Spleen (tissue), 11 donors: ENCODE results near the gene KIF5B. TPM values are rescaled to one million over a fixed set of nuclear protein-coding genes. Genes with fewer than 3 reads are reported as not detected.

Experiments
- DNase-seq: peaks from one replicate; pipeline ENCODE4 v3.0.0-alpha.2; 2020
- H3K27ac ChIP-seq, 8 donors: fragments of 200-600 bp; sonication (generic) in 7 of 8; 1 replicate in 4 of 8; 2 replicates in 4 of 8; pipeline versions ENCODE4 v1.5.0 to v1.8.0; 2016 to 2021; ENCODE audit warnings: inconsistent platforms in 4 of 8, mild to moderate bottlenecking in 4 of 8, moderate library complexity in 1 of 8
- H3K27me3 ChIP-seq, 7 donors: fragments of 200-600 bp; sonication (generic) in 6 of 7; replicated peaks in 1 of 7; 1 replicate in 4 of 7; 2 replicates in 3 of 7; pipeline versions ENCODE4 v1.5.0 to v1.8.0; 2016 to 2021; ENCODE audit warnings: inconsistent platforms in 3 of 7, mild to moderate bottlenecking in 1 of 7
- H3K36me3 ChIP-seq, 6 donors: fragments of 200-600 bp; sonication (generic) in 5 of 6; 1 replicate in 4 of 6; 2 replicates in 2 of 6; pipeline versions ENCODE4 v1.5.0 to v1.8.0; 2016 to 2021; ENCODE audit warnings: inconsistent platforms in 2 of 6
- H3K4me1 ChIP-seq, 6 donors: fragments of 200-600 bp; sonication (generic) in 5 of 6; 1 replicate in 3 of 6; 2 replicates in 3 of 6; pipeline versions ENCODE4 v1.5.0 to v1.8.0; 2016 to 2021; ENCODE audit warnings: inconsistent platforms in 3 of 6
- H3K4me3 ChIP-seq, 8 donors: fragments of 200-600 bp; sonication (generic) in 7 of 8; 1 replicate in 4 of 8; 2 replicates in 4 of 8; pipeline versions ENCODE4 v1.5.0 to v1.8.0; 2016 to 2021; ENCODE audit warnings: inconsistent platforms in 4 of 8, mild to moderate bottlenecking in 4 of 8, moderate library complexity in 2 of 8
- H3K9me3 ChIP-seq, 8 donors: fragments of 200-600 bp; sonication (generic) in 7 of 8; 1 replicate in 4 of 8; 2 replicates in 4 of 8; pipeline versions ENCODE4 v1.5.0 to v1.8.0; 2016 to 2021; ENCODE audit warnings: inconsistent platforms in 4 of 8
- CTCF ChIP-seq, 11 experiments: fragments of 200-600 bp in 7 of 11; fragments of 450-650 bp in 4 of 11; sonication (generic) in 4 of 11; IDR thresholded peaks in 8 of 11; conservative IDR thresholded peaks in 3 of 11; 1 replicate in 7 of 11; 2 replicates in 4 of 11; pipeline versions ENCODE4 v1.4.0 to v1.8.0; 2016 to 2021; ENCODE audit warnings: antibody characterized with exemption in 11 of 11, inconsistent platforms in 4 of 11, mild to moderate bottlenecking in 1 of 11
- POLR2A ChIP-seq, 3 donors: fragments of 450-650 bp; IDR thresholded peaks; one replicate each; pipeline ENCODE4 v1.5.1; 2017; ENCODE audit warnings: antibody characterized with exemption in 3 of 3, mild to moderate bottlenecking in 1 of 3
- POLR2AphosphoS5 ChIP-seq, 3 donors: sonication (generic); formaldehyde crosslinking; IDR thresholded peaks; one replicate each; pipeline ENCODE4 v1.5.1; 2017; ENCODE audit warnings: antibody characterized with exemption in 3 of 3
- WGBS, 5 donors: extraction: QIAGEN DNeasy Blood & Tissue Kit in 3 of 5; methylation state at CpG; one replicate each; pipeline versions ENCODE4 v1.1.5 to v1.1.7; 2013 to 2018; 5-methylcytosine and 5-hydroxymethylcytosine counted together
- intact Hi-C: fragments of 100-400 bp; cut with DNase I; formaldehyde crosslinking; loops from one replicate; pipeline ENCODE4 v1.15.0; 2023; ENCODE audit warnings: low total_unique reads
- polyA plus RNA-seq, 3 donors: library from polyadenylated mRNA; stranded (reverse); fragments of 200-250 nt; gene quantifications; one replicate each; pipeline ENCODE4 v1.2.1, GENCODE V29; 2013
- small RNA-seq, 4 donors: library from RNA; depleted of rRNA; stranded (forward); fragments of <200 nt; gene quantifications; one replicate each; pipeline ENCODE3, GENCODE V24; 2016
- total RNA-seq, 7 donors: library from RNA; depleted of rRNA in 3 of 7; stranded (reverse); fragments of >200 nt in 3 of 7; fragmentation: NEBNext Ultra II Directional in 4 of 7; extraction: Animal tissue kit (Norgen Biotek cat#: 25700) in 4 of 7; gene quantifications; one replicate each; pipeline versions ENCODE4 v1.1.0 to v1.2.1, GENCODE V29; 2016 to 2021
- donor health status: healthy with polysubstance abuse.
- donor health status: DM: no; HTN: no; CAD: no; lungs with moderate emphysema.
- donor health status: DM: no; HTN: no; CAD: no.
- donor health status: Bipolar disorder and iron deficiency.
- donor health status: healthy.
- donor health status: DM: no; HTN: no; CAD: no.
- donor health status: DM: yes; HTN: yes; CAD: no.

Gene KIF5B
- total and polyA plus RNA-seq, 10 donors: 16.1 to 95.1 (median 71.2) TPM

GRCh38 chr10:31961277-31962074 lies 94.7 kb downstream of the KIF5B start:
- no peak for TF ChIP-seq CTCF (IDR thresholded peaks at IDR 0.05 in 8 of 11, conservative IDR thresholded peaks at IDR 0.05 in 3 of 11)
- no peak for TF ChIP-seq POLR2AphosphoS5 (IDR thresholded peaks at IDR 0.05)
- TF ChIP-seq POLR2A (IDR thresholded peaks at IDR 0.05): no peak
- Histone ChIP-seq H3K27ac (peak overlapping the region in 6 of 8 donors; percentile 17 to 76 (median 48)), H3K4me1 (peaks cover 11 to 81% (median 46%) of the 10 kb centered on the region in 6 donors), H3K4me3 (no peak overlapping the region), H3K9me3 (no peaks in the 10 kb centered on the region), H3K36me3 (no peaks in the 10 kb centered on the region), H3K27me3 (no peaks in the 10 kb centered on the region)
- intact Hi-C loops: no loop called here
- WGBS, 5 donors: 41 to 57% (median 46%) methylated on average over 8 of the region's 8 CpGs
- DNase-seq: no peak

- peaks cover 0 to 12% (median 7%) of the 10 kb centered on the region in 8 donors for H3K9me3 ChIP-seq
- WGBS, 5 donors: 31 to 47% (median 40%) methylated on average over 3 of the region's 3 CpGs
- peak in 2 of 3 donors; percentile 63 to 70 for TF ChIP-seq POLR2AphosphoS5 (IDR thresholded peaks at IDR 0.05)
- no peak for TF ChIP-seq POLR2A (IDR thresholded peaks at IDR 0.05)
- intact Hi-C loops: no loop called here
- no peak overlapping the region for H3K4me3 ChIP-seq
- H3K27me3 ChIP-seq: no peaks in the 10 kb centered on the region
- no peak for DNase-seq
- peaks cover 11 to 78% (median 48%) of the 10 kb centered on the region in 6 donors for H3K4me1 ChIP-seq
- H3K36me3 ChIP-seq: no peaks in the 10 kb centered on the region
- peak overlapping the region; percentile 49 to 80 (median 74) for H3K27ac ChIP-seq
Observed at GRCh38 chr10:31959461-31960173, 96.6 kb downstream of the KIF5B start.

Small RNA genes lying within 50 kb of the gene (small RNA-seq; reads per million reads assigned to genes)
- gene RF00019 (0 reads per million in 4 donors), gene RN7SL825P (0 reads per million in 4 donors)

Other genes starting within 250 kb of the KIF5B start
- gene ARHGAP12, start 127.6 kb downstream of the KIF5B start, total RNA-seq: 10 to 100 TPM; 28.5 to 69.7 (median 54.2) TPM
- 10 to 100 TPM; 20.5 to 38.5 (median 28.5) TPM for gene ARHGAP12, start 127.6 kb downstream of the KIF5B start, polyA plus RNA-seq